ENCODE data around the gene DOK4. TPM values are rescaled to one million over a fixed set of nuclear protein-coding genes. Genes with fewer than 3 reads are reported as not detected.

Gene DOK4
- total and polyA plus RNA-seq, 4 donors = 7.8 to 24.6 (median 18.1) TPM

GRCh38 chr16:57518922-57519321 lies 32.6 kb upstream of the DOK4 start:
- Histone ChIP-seq H3K36me3 (ENCODE audit: control insufficient read depth in 4 of 4, insufficient read depth in 3 of 4, low read depth in 1 of 4, low read length in 3 of 4) (peaks cover 0 to 2% (median 0%) of the 10 kb centered on the region in 4 donors), H3K27me3 (ENCODE audit: control insufficient read depth in 4 of 4, insufficient read depth in 4 of 4, low read length in 3 of 4) (no peaks in the 10 kb centered on the region), H3K4me3 (ENCODE audit: low read depth in 1 of 3, low read length in 3 of 3) (no peak overlapping the region), H3K9me3 (ENCODE audit: control insufficient read depth in 4 of 4, low read length in 3 of 4) (no peaks in the 10 kb centered on the region), H3K9ac (ENCODE audit: low read depth in 1 of 2, low read length in 2 of 2) (no peak overlapping the region), H3K4me1 (ENCODE audit: control insufficient read depth in 4 of 4, insufficient read depth in 4 of 4, low read length in 3 of 4) (peaks cover 0 to 5% (median 2%) of the 10 kb centered on the region in 4 donors), H3K27ac (ENCODE audit: low read depth in 1 of 2, low read length in 2 of 2) (no peak overlapping the region)
- no peak for DNase-seq (ENCODE audit: low spot score)
- 65% methylated on average over 6 of the region's 6 CpGs for WGBS
- no peak for TF ChIP-seq RXRA (IDR thresholded peaks at IDR 0.05)
- no peak for TF ChIP-seq CTCF (IDR thresholded peaks at IDR 0.05; ENCODE audit: low read depth, low read length, missing input control)
- no peak for TF ChIP-seq HNF4G (IDR thresholded peaks at IDR 0.05)
- TF ChIP-seq SP1 (IDR thresholded peaks at IDR 0.05) = no peak

- H3K9ac ChIP-seq (ENCODE audit: low read depth in 1 of 2, low read length in 2 of 2) = no peak overlapping the region
- H3K27ac ChIP-seq (ENCODE audit: low read depth in 1 of 2, low read length in 2 of 2) = no peak overlapping the region
- TF ChIP-seq FOXA2 (IDR thresholded peaks at IDR 0.05) (no peak), NR2F2 (IDR thresholded peaks at IDR 0.05) (no peak), GABPA (IDR thresholded peaks at IDR 0.05 in 1 of 2, conservative IDR thresholded peaks at IDR 0.05 in 1 of 2) (no peak), RAD21 (IDR thresholded peaks at IDR 0.05) (no peak), REST (IDR thresholded peaks at IDR 0.05) (no peak), EGR1 (IDR thresholded peaks at IDR 0.05; ENCODE audit: low read depth in 2 of 2) (no peak), HNF4A (conservative IDR thresholded peaks at IDR 0.05) (no peak), RXRA (IDR thresholded peaks at IDR 0.05) (no peak), TAF1 (conservative IDR thresholded peaks at IDR 0.05) (no peak), SP1 (IDR thresholded peaks at IDR 0.05) (no peak), ATF3 (IDR thresholded peaks at IDR 0.05) (no peak), FOXA1 (IDR thresholded peaks at IDR 0.05) (no peak), HNF4G (IDR thresholded peaks at IDR 0.05) (no peak), JUND (IDR thresholded peaks at IDR 0.05) (no peak), CTCF (IDR thresholded peaks at IDR 0.05; ENCODE audit: low read depth, low read length, missing input control) (no peak), YY1 (IDR thresholded peaks at IDR 0.05) (no peak)
- TF ChIP-seq, protein P1, sequence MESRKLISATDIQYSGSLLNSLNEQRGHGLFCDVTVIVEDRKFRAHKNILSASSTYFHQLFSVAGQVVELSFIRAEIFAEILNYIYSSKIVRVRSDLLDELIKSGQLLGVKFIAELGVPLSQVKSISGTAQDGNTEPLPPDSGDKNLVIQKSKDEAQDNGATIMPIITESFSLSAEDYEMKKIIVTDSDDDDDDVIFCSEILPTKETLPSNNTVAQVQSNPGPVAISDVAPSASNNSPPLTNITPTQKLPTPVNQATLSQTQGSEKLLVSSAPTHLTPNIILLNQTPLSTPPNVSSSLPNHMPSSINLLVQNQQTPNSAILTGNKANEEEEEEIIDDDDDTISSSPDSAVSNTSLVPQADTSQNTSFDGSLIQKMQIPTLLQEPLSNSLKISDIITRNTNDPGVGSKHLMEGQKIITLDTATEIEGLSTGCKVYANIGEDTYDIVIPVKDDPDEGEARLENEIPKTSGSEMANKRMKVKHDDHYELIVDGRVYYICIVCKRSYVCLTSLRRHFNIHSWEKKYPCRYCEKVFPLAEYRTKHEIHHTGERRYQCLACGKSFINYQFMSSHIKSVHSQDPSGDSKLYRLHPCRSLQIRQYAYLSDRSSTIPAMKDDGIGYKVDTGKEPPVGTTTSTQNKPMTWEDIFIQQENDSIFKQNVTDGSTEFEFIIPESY (IDR thresholded peaks at IDR 0.05) = no peak
- TF ChIP-seq, protein P2, sequence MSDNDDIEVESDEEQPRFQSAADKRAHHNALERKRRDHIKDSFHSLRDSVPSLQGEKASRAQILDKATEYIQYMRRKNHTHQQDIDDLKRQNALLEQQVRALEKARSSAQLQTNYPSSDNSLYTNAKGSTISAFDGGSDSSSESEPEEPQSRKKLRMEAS (IDR thresholded peaks at IDR 0.05) = no peak
- H3K4me1 ChIP-seq (ENCODE audit: control insufficient read depth in 4 of 4, insufficient read depth in 4 of 4, low read length in 3 of 4) = peaks cover 0 to 5% (median 2%) of the 10 kb centered on the region in 4 donors
- no peaks in the 10 kb centered on the region for H3K9me3 ChIP-seq (ENCODE audit: control insufficient read depth in 4 of 4, low read length in 3 of 4)
- WGBS = 93% methylated on average over 13 of the region's 13 CpGs
- H3K36me3 ChIP-seq (ENCODE audit: control insufficient read depth in 4 of 4, insufficient read depth in 3 of 4, low read depth in 1 of 4, low read length in 3 of 4) = peaks cover 0 to 2% (median 0%) of the 10 kb centered on the region in 4 donors
- H3K27me3 ChIP-seq (ENCODE audit: control insufficient read depth in 4 of 4, insufficient read depth in 4 of 4, low read length in 3 of 4) = no peaks in the 10 kb centered on the region
- H3K4me3 ChIP-seq (ENCODE audit: low read depth in 1 of 3, low read length in 3 of 3) = no peak overlapping the region
- no peak for DNase-seq (ENCODE audit: low spot score)
Measured at GRCh38 chr16:57518520-57518919, 32.2 kb upstream of the DOK4 start.
